ENCODE data around the gene KPNB1. TPM values are rescaled to one million over a fixed set of nuclear protein-coding genes. Genes with fewer than 3 reads are reported as not detected.
A peak's percentile ranks its signal among the peaks of the same experiment; 100 is the strongest.

Gene KPNB1
- total and polyA plus RNA-seq, 7 donors, result 78.0 to 323 (median 192) TPM

GRCh38 chr17:47633996-47634395 is 15.7 kb upstream of the KPNB1 start:
- H3K4me1 ChIP-seq, result peaks cover 11% of the 10 kb centered on the region
- no peak overlapping the region for H3K27ac ChIP-seq
- WGBS, 3 donors, result 94 to 96% (median 94%) methylated on average over 1 of the region's 1 CpG
- TF ChIP-seq, protein P1, sequence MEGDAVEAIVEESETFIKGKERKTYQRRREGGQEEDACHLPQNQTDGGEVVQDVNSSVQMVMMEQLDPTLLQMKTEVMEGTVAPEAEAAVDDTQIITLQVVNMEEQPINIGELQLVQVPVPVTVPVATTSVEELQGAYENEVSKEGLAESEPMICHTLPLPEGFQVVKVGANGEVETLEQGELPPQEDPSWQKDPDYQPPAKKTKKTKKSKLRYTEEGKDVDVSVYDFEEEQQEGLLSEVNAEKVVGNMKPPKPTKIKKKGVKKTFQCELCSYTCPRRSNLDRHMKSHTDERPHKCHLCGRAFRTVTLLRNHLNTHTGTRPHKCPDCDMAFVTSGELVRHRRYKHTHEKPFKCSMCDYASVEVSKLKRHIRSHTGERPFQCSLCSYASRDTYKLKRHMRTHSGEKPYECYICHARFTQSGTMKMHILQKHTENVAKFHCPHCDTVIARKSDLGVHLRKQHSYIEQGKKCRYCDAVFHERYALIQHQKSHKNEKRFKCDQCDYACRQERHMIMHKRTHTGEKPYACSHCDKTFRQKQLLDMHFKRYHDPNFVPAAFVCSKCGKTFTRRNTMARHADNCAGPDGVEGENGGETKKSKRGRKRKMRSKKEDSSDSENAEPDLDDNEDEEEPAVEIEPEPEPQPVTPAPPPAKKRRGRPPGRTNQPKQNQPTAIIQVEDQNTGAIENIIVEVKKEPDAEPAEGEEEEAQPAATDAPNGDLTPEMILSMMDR (IDR thresholded peaks at IDR 0.05), result no peak
- H3K4me3 ChIP-seq, result no peak overlapping the region
- no peaks in the 10 kb centered on the region for H3K27me3 ChIP-seq (ENCODE audit: insufficient read depth in 3 of 3, low read length in 2 of 3)
- intact Hi-C loops (cut with DNase I), result no loop called here
- peaks cover 5 to 8% of the 10 kb centered on the region in 2 donors for H3K36me3 ChIP-seq (ENCODE audit: insufficient read depth in 1 of 2, low read depth in 1 of 2)
- no peak for ATAC-seq
- H3K9me3 ChIP-seq, result no peaks in the 10 kb centered on the region
- no peak for DNase-seq

GRCh38 chr17:47634870-47635269 is 14.8 kb upstream of the KPNB1 start:
- DNase-seq, result no peak
- Histone ChIP-seq H3K27me3 (ENCODE audit: insufficient read depth in 3 of 3, low read length in 2 of 3) (no peaks in the 10 kb centered on the region), H3K9me3 (no peaks in the 10 kb centered on the region), H3K36me3 (ENCODE audit: insufficient read depth in 1 of 2, low read depth in 1 of 2) (peaks cover 5 to 8% of the 10 kb centered on the region in 2 donors), H3K4me3 (no peak overlapping the region), H3K27ac (no peak overlapping the region), H3K4me1 (peaks cover 11% of the 10 kb centered on the region)
- TF ChIP-seq, protein P1 (IDR thresholded peaks at IDR 0.05), result no peak
- intact Hi-C loops (cut with DNase I), result no loop called here
- 94 to 97% (median 97%) methylated on average over 3 of the region's 3 CpGs for WGBS, 3 donors
- ATAC-seq, result no peak

DNA sequence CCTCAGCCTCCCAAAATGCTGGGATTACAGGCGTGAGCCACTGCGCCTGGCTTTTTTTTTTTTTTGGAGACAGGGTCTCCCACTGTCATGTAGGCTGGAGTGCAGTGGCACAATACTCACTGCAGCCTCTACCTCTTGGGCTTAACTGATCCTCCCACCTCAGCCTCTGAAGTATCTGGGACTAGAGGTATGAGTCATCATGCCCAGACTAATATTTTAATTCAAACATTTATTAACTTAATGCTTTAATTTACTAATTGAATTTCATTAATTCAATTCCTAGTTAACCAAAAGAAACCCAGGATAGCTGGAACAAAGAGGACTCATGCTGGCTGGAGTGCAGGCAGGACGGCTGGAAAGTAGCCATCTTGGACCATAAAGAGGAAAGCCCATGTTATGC is 14.0 kb upstream of the KPNB1 start:
- H3K9me3 ChIP-seq, result no peaks in the 10 kb centered on the region
- H3K4me1 ChIP-seq, result peaks cover 11% of the 10 kb centered on the region
- TF ChIP-seq, protein P1 (IDR thresholded peaks at IDR 0.05), result no peak
- ATAC-seq (no peak), DNase-seq (no peak)
- H3K27me3 ChIP-seq (ENCODE audit: insufficient read depth in 3 of 3, low read length in 2 of 3), result no peaks in the 10 kb centered on the region
- H3K27ac ChIP-seq, result no peak overlapping the region
- intact Hi-C loops (cut with DNase I), result no loop called here
- 81 to 89% (median 85%) methylated on average over 3 of the region's 3 CpGs for WGBS, 3 donors
- H3K4me3 ChIP-seq, result no peak overlapping the region
- peaks cover 5 to 8% of the 10 kb centered on the region in 2 donors for H3K36me3 ChIP-seq (ENCODE audit: insufficient read depth in 1 of 2, low read depth in 1 of 2)

DNA sequence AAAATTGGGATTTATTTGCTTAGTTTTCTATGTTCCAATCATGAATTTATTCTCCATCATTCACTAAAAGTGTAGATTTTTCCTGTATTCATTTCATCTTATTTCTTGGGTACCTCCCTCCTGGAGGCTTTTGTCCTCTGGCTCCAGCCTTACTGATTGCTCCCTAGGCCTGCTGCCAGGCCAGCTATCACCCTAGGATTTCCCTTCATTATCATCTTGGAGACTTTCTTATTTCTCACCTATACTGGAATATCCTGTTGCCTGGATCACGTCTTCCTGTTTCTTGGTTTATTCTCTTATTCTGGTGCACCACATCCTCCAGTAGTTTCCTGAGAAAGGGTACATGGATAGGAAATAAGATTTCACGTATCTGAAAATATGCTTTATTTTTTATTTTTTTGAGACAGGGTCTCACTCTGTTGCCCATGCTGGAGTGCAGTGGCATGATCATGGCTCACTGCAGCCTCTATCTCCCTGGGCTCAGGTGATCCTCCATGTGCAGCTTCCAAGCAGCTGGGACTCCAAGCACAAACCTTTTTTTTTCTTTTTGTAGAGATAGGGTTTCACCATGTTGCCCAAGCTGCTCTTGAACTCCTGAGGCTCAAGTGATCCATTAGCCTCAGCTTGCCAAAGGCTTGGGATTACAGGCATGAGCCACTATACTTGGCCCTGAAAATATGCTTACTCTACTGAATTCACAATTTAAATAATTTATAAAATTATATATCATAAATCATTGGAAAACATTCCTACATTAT is 13.3 kb upstream of the KPNB1 start:
- intact Hi-C loops (cut with DNase I), result no loop called here
- peak overlapping the region; percentile 11 for H3K27ac ChIP-seq
- no peak overlapping the region for H3K4me3 ChIP-seq
- ATAC-seq (peak; percentile 78 to 92 (median 86)), DNase-seq (no peak)
- TF ChIP-seq, protein P1 (IDR thresholded peaks at IDR 0.05), result no peak
- WGBS, 3 donors, result 65 to 85% (median 73%) methylated on average over 2 of the region's 2 CpGs
- peaks cover 5% of the 10 kb centered on the region in 2 donors for H3K36me3 ChIP-seq (ENCODE audit: insufficient read depth in 1 of 2, low read depth in 1 of 2)
- peaks cover 11% of the 10 kb centered on the region for H3K4me1 ChIP-seq
- no peaks in the 10 kb centered on the region for H3K9me3 ChIP-seq
- H3K27me3 ChIP-seq (ENCODE audit: insufficient read depth in 3 of 3, low read length in 2 of 3), result no peaks in the 10 kb centered on the region
